SK-N-SH treated with all-trans-retinoic acid at 6 μM for 48 hours (cell line): ENCODE results near the gene SLMAP.

Source experiments
- ATAC-seq: fragments of 200-7000 bp; cut with Tn5 transposase; 3 replicates; pipeline ENCODE4 v1.9.1; 2020; ENCODE audit warnings: mild to moderate bottlenecking, moderate library complexity
- ARNTL ChIP-seq: fragments of 450-650 bp; formaldehyde crosslinking; IDR thresholded peaks from 2 replicates; pipeline ENCODE4 v1.5.0; 2020; ENCODE audit warnings: low read depth, mild to moderate bottlenecking, moderate library complexity, borderline replicate concordance
- BACH2 ChIP-seq: fragments of 250-450 bp; sonication (Bioruptor Pico); IDR thresholded peaks from 2 replicates; pipeline ENCODE4 v1.9.0; 2021; ENCODE audit warnings: mild to moderate bottlenecking, borderline replicate concordance
- CSDC2 ChIP-seq: fragments of 250-450 bp; sonication (Bioruptor Pico); IDR thresholded peaks from 2 replicates; pipeline ENCODE4 v1.5.0; 2020; ENCODE audit warnings: mild to moderate bottlenecking, moderate library complexity
- ESRRG ChIP-seq: fragments of 250-450 bp; sonication (Bioruptor Pico); IDR thresholded peaks from 2 replicates; pipeline ENCODE4 v1.6.1; 2021; ENCODE audit warnings: mild to moderate bottlenecking
- GLIS3 ChIP-seq: fragments of 250-450 bp; sonication (Bioruptor Pico); IDR thresholded peaks from 2 replicates; pipeline ENCODE4 v1.5.0; 2020; ENCODE audit warnings: mild to moderate bottlenecking, moderate library complexity
- ISL1 ChIP-seq: fragments of 250-450 bp; sonication (Bioruptor Pico); IDR thresholded peaks from 2 replicates; pipeline ENCODE4 v2.1.2; 2022; ENCODE audit warnings: mild to moderate bottlenecking, moderate library complexity
- OSR1 ChIP-seq: fragments of 250-450 bp; sonication (Bioruptor Pico); IDR thresholded peaks from 2 replicates; pipeline ENCODE4 v1.8.0; 2022; ENCODE audit warnings: moderate library complexity, mild to moderate bottlenecking, inconsistent platforms
- PPARA ChIP-seq: fragments of 250-450 bp; sonication (Bioruptor Pico); IDR thresholded peaks from 2 replicates; pipeline ENCODE4 v1.5.0; 2020; ENCODE audit warnings: mild to moderate bottlenecking, borderline replicate concordance
- RARB ChIP-seq: fragments of 250-450 bp; sonication (Bioruptor Pico); IDR thresholded peaks from 2 replicates; pipeline ENCODE4 v1.8.0; 2021; ENCODE audit warnings: mild to moderate bottlenecking, moderate library complexity
- TCF4 ChIP-seq: fragments of 250-450 bp; sonication (Bioruptor Pico); IDR thresholded peaks from 2 replicates; pipeline ENCODE4 v1.8.0; 2021; ENCODE audit warnings: mild to moderate bottlenecking, moderate library complexity, borderline replicate concordance
- TOX ChIP-seq: fragments of 250-450 bp; sonication (Bioruptor Pico); IDR thresholded peaks from 2 replicates; pipeline ENCODE4 v1.8.0; 2021; ENCODE audit warnings: mild to moderate bottlenecking, moderate library complexity, borderline replicate concordance
- ZC3H10 ChIP-seq: fragments of 250-450 bp; sonication (Bioruptor Pico); IDR thresholded peaks from 2 replicates; pipeline ENCODE4 v1.5.1; 2021; ENCODE audit warnings: mild to moderate bottlenecking, moderate library complexity
- ZFP3 ChIP-seq: fragments of 250-450 bp; sonication (Bioruptor Pico); IDR thresholded peaks from 2 replicates; pipeline ENCODE4 v1.5.0; 2020; ENCODE audit warnings: mild to moderate bottlenecking, moderate library complexity
- ZFP30 ChIP-seq: fragments of 450-650 bp; formaldehyde crosslinking; IDR thresholded peaks from 2 replicates; pipeline ENCODE4 v1.5.0; 2022; ENCODE audit warnings: mild to moderate bottlenecking, moderate library complexity
- ZNF565 ChIP-seq: fragments of 450-650 bp; formaldehyde crosslinking; conservative IDR thresholded peaks from 2 replicates; pipeline ENCODE4 v1.5.0; 2020; ENCODE audit warnings: low read depth, mild to moderate bottlenecking, moderate library complexity
- ZNF70 ChIP-seq: fragments of 450-650 bp; formaldehyde crosslinking; IDR thresholded peaks from 2 replicates; pipeline ENCODE4 v1.5.0; 2020; ENCODE audit warnings: mild to moderate bottlenecking, moderate library complexity
- ZNF8 ChIP-seq: fragments of 450-650 bp; formaldehyde crosslinking; IDR thresholded peaks from 2 replicates; pipeline ENCODE4 v1.5.0; 2020; ENCODE audit warnings: mild to moderate bottlenecking, moderate library complexity
- TF ChIP-seq, protein P1 (sequence below): fragments of 250-450 bp; sonication (Bioruptor Pico); IDR thresholded peaks from 2 replicates; pipeline ENCODE4 v1.5.0; 2020; ENCODE audit warnings: mild to moderate bottlenecking, moderate library complexity
- TF ChIP-seq, protein P2 (sequence below): fragments of 250-450 bp; sonication (Bioruptor Pico); IDR thresholded peaks from 2 replicates; pipeline ENCODE4 v1.8.0; 2020; ENCODE audit warnings: mild to moderate bottlenecking, moderate library complexity, borderline replicate concordance
- TF ChIP-seq, protein P3 (sequence below): fragments of 250-450 bp; sonication (Bioruptor Pico); IDR thresholded peaks from 2 replicates; pipeline ENCODE4 v1.5.1; 2021; ENCODE audit warnings: mild to moderate bottlenecking, moderate library complexity
- TF ChIP-seq, protein P4 (sequence below): fragments of 250-450 bp; sonication (Bioruptor Pico); IDR thresholded peaks from 2 replicates; pipeline ENCODE4 v1.5.1; 2020; ENCODE audit warnings: low read depth, mild to moderate bottlenecking, moderate library complexity
- TF ChIP-seq, protein P5 (sequence below): fragments of 250-450 bp; sonication (Bioruptor Pico); IDR thresholded peaks from 2 replicates; pipeline ENCODE4 v1.8.0; 2021; ENCODE audit warnings: low read depth, mild to moderate bottlenecking, moderate library complexity, borderline replicate concordance

SLMAP gene

DNA sequence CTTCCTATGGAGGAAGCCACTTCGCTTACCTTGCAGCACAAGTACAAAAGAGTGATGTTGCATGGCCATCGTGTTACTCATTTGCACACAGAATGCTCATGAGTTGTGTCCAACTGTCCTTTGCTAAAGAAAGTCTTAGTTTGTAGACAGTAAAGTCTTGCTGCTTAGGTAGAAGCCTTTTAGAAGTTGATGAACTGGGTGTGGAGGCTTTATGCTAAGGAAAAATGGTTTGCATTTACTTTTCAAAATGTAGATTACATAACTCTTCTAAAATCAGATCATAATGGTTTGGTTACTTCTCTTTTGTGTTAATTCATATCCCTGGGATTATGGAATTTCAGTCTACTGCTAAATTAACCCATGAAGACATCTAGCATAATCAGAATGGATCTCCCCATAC lies 167.6 kb downstream of the SLMAP start (continued):
- TF ChIP-seq, protein P1, sequence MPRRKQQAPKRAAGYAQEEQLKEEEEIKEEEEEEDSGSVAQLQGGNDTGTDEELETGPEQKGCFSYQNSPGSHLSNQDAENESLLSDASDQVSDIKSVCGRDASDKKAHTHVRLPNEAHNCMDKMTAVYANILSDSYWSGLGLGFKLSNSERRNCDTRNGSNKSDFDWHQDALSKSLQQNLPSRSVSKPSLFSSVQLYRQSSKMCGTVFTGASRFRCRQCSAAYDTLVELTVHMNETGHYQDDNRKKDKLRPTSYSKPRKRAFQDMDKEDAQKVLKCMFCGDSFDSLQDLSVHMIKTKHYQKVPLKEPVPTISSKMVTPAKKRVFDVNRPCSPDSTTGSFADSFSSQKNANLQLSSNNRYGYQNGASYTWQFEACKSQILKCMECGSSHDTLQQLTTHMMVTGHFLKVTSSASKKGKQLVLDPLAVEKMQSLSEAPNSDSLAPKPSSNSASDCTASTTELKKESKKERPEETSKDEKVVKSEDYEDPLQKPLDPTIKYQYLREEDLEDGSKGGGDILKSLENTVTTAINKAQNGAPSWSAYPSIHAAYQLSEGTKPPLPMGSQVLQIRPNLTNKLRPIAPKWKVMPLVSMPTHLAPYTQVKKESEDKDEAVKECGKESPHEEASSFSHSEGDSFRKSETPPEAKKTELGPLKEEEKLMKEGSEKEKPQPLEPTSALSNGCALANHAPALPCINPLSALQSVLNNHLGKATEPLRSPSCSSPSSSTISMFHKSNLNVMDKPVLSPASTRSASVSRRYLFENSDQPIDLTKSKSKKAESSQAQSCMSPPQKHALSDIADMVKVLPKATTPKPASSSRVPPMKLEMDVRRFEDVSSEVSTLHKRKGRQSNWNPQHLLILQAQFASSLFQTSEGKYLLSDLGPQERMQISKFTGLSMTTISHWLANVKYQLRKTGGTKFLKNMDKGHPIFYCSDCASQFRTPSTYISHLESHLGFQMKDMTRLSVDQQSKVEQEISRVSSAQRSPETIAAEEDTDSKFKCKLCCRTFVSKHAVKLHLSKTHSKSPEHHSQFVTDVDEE, result no peak
- no peak for TF ChIP-seq ISL1 (CRISPR knock-in tag)
- no peak for TF ChIP-seq ARNTL (CRISPR knock-in tag)
- TF ChIP-seq ZC3H10 (CRISPR knock-in tag), result no peak
- no peak for TF ChIP-seq ZFP3 (CRISPR knock-in tag)
- no peak for TF ChIP-seq ESRRG (CRISPR knock-in tag)
- no peak for TF ChIP-seq ZNF8 (CRISPR knock-in tag)
- no peak for TF ChIP-seq TOX (CRISPR knock-in tag)
- no peak for TF ChIP-seq CSDC2
- TF ChIP-seq PPARA (CRISPR knock-in tag), result no peak
- TF ChIP-seq TCF4 (CRISPR knock-in tag), result no peak
- no peak for TF ChIP-seq OSR1
- no peak for TF ChIP-seq ZNF70

DNA sequence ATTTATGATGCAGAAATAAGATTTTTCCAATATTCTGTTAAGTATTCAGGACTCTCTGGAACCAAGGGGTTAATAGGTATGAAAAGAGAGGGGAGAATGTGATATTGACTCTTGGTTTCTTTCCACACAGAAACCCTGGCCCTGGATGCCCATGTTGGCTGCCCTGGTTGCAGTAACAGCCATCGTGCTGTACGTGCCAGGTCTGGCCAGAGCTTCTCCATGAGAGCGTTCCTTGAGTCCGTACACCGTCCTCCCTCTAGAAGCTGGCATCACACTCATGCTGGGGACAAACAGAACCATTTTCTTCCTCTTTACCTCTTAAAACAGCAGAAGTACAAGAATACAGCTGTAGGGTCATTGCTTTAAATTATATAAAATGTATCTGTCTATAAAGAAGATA lies 171.1 kb downstream of the SLMAP start:
- TF ChIP-seq ISL1 (CRISPR knock-in tag), result no peak
- no peak for TF ChIP-seq ZFP3 (CRISPR knock-in tag)
- ATAC-seq, result no peak

DNA sequence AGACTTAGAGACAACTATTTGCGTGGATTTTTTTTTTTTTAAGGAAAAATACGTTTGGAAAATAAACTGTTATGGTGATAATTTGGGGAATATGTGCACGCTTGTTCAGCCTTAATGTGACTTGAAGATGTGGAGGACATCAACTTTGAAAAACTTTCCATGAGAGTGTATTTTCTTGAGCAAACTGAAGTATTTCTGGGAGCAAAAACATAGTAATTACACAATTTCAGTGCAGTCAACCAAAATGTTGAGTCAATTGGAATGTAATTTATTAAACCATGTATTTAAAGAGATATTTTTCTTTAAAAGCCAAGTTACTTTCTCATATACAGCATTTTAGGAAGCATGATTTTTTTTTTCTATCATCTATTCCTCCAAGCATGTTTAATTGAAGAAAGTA lies 171.8 kb downstream of the SLMAP start:
- ATAC-seq, result no peak
- no peak for TF ChIP-seq BACH2 (CRISPR knock-in tag)
- no peak for TF ChIP-seq ISL1 (CRISPR knock-in tag)
- TF ChIP-seq, protein P2, sequence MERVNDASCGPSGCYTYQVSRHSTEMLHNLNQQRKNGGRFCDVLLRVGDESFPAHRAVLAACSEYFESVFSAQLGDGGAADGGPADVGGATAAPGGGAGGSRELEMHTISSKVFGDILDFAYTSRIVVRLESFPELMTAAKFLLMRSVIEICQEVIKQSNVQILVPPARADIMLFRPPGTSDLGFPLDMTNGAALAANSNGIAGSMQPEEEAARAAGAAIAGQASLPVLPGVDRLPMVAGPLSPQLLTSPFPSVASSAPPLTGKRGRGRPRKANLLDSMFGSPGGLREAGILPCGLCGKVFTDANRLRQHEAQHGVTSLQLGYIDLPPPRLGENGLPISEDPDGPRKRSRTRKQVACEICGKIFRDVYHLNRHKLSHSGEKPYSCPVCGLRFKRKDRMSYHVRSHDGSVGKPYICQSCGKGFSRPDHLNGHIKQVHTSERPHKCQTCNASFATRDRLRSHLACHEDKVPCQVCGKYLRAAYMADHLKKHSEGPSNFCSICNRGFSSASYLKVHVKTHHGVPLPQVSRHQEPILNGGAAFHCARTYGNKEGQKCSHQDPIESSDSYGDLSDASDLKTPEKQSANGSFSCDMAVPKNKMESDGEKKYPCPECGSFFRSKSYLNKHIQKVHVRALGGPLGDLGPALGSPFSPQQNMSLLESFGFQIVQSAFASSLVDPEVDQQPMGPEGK, result no peak
- no peak for TF ChIP-seq ZFP3 (CRISPR knock-in tag)
- TF ChIP-seq GLIS3 (CRISPR knock-in tag), result no peak
- TF ChIP-seq ZNF565 (CRISPR knock-in tag), result no peak
- TF ChIP-seq ZC3H10 (CRISPR knock-in tag), result no peak
- no peak for TF ChIP-seq ZNF70
- TF ChIP-seq ESRRG (CRISPR knock-in tag), result no peak
- TF ChIP-seq ZFP30 (CRISPR knock-in tag), result no peak
- no peak for TF ChIP-seq ZNF8 (CRISPR knock-in tag)
- TF ChIP-seq, protein P3, sequence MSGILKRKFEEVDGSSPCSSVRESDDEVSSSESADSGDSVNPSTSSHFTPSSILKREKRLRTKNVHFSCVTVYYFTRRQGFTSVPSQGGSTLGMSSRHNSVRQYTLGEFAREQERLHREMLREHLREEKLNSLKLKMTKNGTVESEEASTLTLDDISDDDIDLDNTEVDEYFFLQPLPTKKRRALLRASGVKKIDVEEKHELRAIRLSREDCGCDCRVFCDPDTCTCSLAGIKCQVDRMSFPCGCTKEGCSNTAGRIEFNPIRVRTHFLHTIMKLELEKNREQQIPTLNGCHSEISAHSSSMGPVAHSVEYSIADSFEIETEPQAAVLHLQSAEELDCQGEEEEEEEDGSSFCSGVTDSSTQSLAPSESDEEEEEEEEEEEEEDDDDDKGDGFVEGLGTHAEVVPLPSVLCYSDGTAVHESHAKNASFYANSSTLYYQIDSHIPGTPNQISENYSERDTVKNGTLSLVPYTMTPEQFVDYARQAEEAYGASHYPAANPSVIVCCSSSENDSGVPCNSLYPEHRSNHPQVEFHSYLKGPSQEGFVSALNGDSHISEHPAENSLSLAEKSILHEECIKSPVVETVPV (CRISPR knock-in tag), result no peak
- TF ChIP-seq ARNTL (CRISPR knock-in tag), result no peak
- no peak for TF ChIP-seq RARB (CRISPR knock-in tag)
- TF ChIP-seq PPARA (CRISPR knock-in tag), result no peak

DNA sequence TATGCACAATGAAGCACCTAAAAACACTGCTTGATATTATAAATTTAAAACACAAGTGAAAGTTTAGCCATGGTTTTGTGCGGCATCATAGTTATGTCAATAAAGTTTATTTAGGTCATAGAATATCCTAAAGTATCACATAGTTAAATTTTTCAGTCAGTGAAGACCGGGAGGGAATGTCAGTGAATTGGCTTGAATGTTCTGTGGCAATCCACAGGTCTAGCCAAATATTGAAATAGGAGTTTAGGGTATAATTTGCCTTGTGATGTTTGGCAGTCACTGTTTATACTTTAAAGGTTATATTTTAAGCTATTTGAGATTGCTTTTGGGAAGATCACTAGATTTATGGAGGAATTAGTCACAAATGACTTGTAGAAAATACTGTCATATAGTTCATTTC lies 172.4 kb downstream of the SLMAP start:
- TF ChIP-seq ZC3H10 (CRISPR knock-in tag) (no peak), RARB (CRISPR knock-in tag) (no peak), ZNF70 (no peak), BACH2 (CRISPR knock-in tag) (no peak)
- ATAC-seq, result no peak

DNA sequence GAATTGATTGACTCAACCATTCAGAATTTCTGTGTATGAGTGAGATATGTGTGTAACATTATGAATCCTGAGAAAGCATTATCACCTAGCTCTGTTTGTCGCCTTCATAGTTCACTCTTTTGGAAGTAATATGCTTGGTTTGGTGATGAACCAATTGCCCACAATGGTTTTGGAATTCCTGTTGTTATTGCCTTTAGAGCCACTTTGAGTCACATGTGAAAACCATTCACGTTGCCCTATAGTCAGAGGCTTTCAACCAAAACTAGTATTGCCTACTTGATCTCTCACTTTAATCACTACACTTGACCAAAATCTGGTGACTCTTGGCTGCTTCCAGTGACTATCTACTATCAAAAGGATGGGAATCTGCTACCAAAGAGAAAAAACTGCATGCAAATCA lies 173.9 kb downstream of the SLMAP start:
- ATAC-seq, result no peak
- TF ChIP-seq, protein P4, sequence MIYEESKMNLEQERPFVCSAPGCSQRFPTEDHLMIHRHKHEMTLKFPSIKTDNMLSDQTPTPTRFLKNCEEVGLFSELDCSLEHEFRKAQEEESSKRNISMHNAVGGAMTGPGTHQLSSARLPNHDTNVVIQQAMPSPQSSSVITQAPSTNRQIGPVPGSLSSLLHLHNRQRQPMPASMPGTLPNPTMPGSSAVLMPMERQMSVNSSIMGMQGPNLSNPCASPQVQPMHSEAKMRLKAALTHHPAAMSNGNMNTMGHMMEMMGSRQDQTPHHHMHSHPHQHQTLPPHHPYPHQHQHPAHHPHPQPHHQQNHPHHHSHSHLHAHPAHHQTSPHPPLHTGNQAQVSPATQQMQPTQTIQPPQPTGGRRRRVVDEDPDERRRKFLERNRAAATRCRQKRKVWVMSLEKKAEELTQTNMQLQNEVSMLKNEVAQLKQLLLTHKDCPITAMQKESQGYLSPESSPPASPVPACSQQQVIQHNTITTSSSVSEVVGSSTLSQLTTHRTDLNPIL (CRISPR knock-in tag), result no peak
- TF ChIP-seq, protein P5, sequence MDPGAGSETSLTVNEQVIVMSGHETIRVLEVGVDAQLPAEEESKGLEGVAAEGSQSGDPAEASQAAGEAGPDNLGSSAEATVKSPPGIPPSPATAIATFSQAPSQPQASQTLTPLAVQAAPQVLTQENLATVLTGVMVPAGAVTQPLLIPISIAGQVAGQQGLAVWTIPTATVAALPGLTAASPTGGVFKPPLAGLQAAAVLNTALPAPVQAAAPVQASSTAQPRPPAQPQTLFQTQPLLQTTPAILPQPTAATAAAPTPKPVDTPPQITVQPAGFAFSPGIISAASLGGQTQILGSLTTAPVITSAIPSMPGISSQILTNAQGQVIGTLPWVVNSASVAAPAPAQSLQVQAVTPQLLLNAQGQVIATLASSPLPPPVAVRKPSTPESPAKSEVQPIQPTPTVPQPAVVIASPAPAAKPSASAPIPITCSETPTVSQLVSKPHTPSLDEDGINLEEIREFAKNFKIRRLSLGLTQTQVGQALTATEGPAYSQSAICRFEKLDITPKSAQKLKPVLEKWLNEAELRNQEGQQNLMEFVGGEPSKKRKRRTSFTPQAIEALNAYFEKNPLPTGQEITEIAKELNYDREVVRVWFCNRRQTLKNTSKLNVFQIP (CRISPR knock-in tag), result no peak
- TF ChIP-seq ESRRG (CRISPR knock-in tag) (no peak), ZNF8 (CRISPR knock-in tag) (no peak), ISL1 (CRISPR knock-in tag) (no peak), ZNF70 (no peak), ZC3H10 (CRISPR knock-in tag) (no peak), OSR1 (no peak)
- TF ChIP-seq, protein P2, result no peak
- TF ChIP-seq, protein P3 (CRISPR knock-in tag), result no peak
